HG03064 (cell line): Measurements from ENCODE around the gene CDC42BPB.

Source experiments
- ATAC-seq: cut with Tn5 transposase; IDR thresholded peaks from one replicate; pipeline ENCODE4 v1.9.1; 2021; ENCODE audit warnings: low read depth; ENCODE audit not compliant: unreplicated experiment

CDC42BPB gene

DNA sequence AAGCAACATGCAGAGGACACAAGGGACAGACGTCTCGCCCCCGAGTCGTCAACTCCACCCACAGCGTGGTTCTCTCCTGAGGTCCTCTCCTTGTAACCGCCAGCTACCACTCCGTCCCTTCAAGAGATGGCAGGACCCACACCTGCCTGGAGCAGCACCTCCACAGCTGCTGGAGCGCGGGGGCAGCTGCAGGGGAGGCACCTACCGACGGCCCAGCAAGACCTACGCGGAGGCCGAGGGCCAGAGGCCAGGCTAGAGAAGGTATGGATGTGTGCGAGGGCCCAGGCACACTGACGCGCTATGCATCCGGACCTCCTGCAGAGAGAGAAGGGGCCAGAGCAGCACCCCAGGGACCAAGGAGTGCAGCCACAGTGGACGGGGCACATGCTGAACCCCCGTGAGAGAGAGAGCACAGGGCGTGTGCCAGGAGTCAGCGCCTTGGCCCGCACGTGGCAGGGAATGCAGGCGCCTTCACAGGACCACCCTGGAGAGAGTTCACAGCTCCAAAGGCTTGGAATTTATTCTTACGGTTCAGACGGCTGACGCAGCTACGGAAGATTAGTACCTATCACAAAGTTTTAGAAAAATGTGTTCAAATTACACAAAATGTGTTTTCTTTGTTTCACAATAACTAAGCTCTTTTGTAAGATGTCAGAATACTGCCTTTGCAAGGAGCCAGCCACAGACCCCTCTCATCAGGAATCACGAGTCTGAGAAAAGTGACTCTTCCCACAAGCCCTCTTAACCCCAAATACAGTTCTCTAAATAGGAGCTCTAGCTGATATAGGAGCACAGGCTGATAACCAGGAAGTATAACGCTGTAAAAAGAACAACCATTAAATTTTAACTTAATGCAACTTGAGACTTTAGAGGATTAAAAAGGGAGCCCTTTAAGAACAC is 36.8 kb downstream of the CDC42BPB start:
- ATAC-seq, result no peak

DNA sequence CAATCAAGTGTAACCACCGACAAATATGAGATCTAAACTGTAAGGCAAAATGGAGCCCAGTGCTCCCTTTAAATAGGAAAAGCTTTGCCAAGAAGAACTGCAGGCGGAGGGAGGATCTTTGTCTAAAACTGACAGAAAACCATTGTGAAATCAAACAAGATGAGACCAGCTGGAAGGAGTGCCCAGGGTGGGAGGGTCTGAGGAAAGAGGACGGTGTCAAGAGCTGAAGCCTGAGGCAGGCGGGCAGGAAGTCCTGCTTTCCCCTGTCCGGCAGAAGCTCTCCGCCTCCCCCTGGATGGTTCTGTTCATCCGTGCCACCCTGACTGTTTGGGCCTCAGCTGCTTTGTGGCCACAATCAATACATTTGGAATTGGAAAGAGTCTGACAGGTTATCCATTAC is 37.5 kb downstream of the CDC42BPB start:
- ATAC-seq, result no peak

DNA sequence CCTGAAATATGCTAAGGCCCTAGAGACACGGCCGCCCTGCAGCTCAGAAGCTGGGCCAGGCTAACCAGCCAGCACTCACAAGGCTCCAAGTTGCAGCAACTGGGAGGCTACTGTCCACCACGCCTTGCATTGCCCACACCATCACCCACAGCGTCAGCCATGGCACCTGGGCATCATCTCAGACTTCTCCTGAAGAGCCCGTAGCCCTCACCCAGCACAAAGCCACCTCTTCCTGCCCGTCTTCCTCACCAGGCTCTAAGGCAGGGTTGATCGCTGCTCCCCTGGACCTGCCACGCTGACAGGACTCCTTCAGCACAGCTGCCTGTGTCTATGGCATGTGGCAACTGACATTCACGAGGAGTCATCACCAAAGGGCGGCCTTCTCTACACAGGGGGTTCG is 38.1 kb downstream of the CDC42BPB start:
- ATAC-seq, result no peak

DNA sequence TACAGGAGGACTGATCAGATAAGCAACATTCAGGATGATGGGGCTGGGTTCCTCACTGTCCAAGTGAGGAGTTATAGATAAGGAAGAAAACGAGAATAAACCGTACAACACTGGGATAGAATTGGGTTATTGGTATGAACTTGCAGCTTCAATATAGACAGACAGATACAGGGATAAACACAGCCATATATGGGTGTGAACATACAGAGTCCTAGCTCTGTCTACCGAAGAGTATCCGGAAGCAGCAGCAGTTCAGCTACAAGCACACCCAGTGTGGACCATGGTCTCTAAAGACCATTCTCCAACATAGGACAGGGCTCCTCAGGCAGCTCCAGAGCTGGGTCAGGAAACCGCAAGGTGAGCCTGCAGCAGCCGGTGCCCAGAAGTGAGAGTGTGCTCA is 40.8 kb downstream of the CDC42BPB start:
- no peak for ATAC-seq

DNA sequence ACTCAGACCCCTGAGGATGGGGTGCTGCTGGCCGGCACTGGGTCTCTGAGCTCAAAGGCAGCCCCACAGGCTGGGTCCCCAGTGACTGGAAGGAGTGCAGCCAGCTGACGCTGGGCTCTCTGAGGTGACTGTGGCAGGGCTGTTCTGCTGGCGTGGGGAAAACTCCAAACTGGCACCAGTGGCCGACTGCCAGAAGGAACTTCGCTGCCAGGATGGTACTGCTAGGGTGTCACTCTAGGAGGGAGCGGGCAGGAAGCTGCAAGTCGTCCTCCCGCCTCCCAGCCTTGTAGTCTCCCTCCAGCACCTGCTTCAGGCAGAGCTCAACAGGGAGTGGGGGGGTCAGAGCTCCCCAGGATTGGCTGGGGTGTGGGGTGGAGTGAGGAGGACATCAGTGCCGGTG is 41.3 kb downstream of the CDC42BPB start:
- no peak for ATAC-seq

DNA sequence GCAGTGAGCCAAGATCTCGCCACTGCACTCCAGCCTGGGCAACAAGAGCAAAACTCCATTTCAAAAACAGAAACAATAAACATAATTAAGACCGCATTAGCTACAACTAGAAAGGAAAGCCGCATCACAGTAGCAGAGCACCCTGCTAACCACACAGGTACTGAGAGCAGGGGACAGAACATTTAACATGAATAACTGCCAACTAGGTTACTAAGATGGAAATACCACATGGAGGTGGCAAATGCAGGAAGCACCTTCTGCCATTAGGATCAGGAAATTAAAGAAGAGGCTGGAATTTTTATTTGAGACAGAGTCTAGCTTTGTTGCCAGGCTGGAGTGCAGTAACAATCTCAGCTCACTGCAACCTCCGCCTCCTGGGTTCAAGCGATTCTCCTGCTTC is 41.9 kb downstream of the CDC42BPB start:
- ATAC-seq, result no peak

DNA sequence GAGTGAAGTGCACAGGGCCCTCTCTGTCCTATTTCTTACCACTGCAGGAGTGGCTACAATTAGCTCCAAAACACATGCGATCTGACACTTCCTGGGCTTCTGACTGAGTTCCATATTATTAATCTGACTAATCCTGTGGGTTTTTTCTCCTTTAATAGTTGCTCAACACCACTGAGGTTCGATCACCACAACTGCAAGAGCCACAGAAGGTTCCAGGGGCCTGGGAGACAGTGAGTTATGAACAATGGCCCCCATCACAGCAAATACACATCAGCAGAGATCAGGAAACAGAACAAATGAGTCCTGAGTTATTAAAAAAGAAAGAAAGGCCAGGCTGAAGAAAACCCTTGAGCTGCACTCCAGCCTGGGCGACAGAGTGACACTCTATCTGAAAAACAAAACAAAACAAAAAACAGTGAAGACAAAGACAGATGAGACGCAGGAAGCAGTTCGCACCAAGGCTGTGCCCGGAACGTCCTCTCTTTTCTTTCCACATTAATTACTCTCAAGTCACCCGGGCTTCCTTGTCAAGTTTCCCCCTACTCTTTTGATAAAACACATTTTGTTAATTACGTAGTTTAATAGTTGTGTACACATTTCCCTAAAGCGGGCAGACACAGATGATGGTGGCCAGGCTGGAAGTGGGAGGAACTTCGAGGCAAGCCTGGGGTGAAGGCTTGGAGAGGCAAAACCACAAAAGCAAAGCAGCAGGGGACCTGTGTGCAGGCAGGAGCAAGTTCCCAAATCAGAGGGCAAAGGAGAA is 42.7 kb downstream of the CDC42BPB start:
- no peak for ATAC-seq

DNA sequence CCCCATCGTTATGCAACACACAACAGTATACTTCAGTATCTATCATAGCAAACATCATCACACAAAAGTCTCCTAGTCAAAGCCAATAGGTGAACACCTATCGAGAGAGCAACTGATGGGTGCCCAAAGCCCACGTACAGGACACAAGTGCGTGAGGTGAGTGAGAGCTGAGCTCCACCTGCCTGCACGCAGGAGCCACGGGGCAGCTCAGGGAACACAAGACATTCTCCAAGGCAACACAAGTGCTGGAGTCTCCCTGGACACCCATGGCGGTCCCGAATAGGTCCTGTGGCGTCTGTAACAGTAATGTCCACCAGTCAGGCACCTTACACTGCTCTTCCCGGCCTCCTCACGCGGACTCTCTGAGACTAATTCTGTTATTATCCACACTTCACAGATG is 44.3 kb downstream of the CDC42BPB start:
- ATAC-seq, result no peak

DNA sequence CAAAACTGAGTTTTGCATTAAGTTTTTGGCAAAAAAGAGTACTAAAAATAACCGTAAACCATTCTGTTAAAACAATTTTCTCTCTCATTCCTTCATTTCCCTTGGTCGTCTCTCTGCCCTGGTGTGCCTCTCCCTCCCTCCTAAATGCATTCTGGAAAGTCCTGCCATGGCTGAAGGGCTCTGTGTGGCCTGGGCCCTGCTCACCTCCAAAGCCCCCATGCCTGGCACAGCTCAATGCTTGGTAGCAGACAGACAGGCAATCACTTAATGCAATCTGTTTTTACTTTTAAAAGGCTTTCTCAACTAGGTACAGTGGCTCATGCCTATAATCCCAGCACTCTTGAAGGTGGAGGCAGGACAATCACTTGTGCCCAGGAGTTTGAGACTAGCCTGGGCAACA is 47.8 kb downstream of the CDC42BPB start:
- no peak for ATAC-seq

DNA sequence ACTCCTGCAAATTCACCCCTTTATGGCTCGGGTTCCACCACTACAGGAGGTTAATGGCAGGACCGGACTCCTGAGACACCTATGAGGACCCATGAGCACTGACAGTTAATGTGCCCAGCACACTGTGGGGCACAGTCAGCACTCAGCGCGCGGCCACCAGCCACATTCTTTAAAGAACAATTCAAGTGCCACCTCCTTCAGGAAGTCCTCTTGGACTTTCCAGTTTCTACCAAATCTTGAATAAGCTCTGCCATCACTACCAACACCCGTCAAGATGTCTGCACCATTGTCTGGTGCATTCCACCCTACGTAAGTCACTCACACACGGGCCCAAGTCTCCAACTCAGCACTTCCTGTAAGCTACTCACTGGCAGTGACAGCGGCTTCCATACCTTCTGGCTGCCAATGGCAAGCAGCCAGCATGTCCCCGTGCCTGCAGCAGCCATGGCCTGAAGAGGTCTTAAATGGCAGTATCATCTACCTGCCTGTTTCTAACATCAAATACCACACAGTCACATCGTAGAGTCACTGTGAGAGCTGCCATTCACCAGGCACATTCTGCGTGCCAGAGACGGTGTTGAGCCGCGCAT is 48.5 kb downstream of the CDC42BPB start:
- ATAC-seq, result no peak

DNA sequence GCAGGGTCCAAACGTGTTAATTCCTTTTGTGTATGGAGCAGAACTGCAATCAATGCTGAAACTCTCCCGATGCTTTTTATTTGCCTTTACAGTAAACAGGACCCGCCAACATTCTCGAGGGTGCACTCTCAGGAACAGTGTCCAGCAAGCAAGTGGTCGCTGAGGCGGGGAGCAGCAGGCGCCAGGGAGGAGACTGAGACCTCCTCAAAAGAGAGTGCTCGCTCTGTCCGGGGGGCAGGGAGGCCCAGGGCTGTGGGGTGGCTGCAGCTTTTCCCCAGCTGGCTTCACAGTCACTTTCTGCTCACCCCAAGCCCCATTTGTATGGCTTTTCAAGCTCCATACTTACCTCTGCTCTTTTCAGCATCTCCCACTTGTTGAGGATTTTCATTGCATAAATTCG is 49.2 kb downstream of the CDC42BPB start:
- ATAC-seq, result no peak

DNA sequence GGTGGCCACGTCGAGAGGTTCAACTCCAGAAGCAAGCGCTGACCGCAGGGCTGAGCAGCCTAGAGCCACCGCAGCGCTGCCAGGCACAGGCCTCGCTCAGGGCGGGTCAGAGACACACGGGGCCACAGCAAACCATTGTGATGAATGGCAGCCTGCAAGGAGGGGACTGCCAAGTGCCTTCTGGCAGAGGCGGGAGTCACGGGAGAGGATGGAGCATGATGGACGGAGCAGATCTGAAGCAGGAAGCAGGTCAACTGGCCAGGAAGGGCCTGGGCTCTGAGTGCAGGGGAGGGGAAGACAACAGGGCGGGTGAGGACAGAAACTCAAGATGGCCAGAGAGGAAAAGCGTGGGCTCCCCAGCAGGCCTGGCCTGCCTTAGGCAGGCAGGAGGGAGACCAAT is 49.8 kb downstream of the CDC42BPB start:
- ATAC-seq, result no peak

DNA sequence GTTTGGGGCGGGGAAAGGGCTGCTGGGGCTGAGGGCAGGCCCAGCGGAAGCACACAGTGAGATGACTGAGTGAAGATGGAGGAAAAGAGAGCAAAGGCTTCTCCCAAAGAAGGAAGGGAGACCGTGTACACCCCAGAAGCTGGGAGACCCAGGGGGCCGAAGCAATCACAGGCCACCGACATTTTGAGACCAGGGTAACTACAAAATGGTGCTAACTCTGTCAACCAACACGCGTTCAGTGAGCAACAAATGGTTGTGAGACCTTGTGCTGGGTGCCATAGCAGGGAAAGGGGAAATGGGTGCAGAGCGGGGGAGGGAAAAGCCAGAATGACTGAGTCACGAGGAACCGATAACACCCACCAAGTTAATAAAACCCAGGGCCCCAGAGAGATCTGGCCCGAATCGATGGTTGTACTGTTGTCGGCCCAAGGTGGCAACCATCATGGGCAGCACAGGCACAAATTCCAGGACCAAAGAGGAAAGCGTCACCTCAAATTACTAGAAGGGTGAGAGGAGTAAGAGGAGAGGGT is 50.3 kb downstream of the CDC42BPB start:
- ATAC-seq, result no peak

DNA sequence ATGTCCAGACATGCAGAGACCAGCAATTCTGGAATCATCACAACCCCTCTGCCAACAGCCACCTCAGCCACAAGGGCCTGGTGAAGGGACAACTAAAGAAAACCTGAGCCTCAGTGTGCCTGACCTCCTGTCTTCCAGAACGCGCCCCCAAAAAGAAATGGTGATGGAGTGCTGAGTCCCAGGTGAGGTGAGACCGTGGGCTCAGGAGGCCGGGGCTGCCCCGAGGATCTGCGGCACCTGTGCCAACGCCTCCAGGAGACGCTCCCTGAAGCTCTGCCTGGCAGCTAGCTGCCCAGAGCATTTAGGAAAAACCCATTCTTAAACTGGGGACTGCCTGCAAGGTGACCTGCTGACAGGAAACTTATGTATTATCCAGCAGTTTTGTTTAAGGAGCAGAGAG is 51.2 kb downstream of the CDC42BPB start:
- ATAC-seq, result no peak

DNA sequence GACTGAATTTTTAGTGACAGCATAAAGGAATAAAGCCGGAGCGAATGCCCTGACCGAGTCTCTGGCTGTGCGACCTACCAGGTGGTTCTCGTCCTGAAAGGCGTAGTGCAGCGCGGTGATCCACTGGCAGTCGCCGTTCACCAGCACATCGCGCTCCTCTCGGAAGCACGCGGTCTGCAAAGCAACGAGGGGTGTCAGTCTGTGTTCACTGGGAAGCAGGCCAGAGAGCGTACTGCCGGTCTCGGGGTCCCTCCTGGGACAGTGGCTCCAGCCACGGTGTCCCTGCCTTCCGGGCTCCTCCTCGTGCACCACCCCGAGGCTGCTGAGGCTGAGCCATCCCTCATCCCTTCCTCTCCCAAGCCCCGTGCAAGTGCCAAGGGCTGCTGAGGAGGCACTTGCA is 53.5 kb downstream of the CDC42BPB start:
- no peak for ATAC-seq

DNA sequence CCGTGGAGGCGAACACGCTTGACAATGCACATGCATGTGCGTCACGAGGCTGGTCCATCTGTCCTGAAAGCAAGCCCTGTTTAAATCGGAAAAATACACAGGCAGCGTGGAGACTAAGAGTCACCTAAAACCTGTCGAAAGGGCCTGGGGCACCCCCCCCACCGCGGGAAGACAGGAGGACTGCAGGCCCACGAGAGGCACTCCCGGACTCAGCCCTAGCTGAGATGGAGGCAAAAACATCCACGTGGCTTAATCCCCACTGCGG is 54.1 kb downstream of the CDC42BPB start:
- no peak for ATAC-seq

DNA sequence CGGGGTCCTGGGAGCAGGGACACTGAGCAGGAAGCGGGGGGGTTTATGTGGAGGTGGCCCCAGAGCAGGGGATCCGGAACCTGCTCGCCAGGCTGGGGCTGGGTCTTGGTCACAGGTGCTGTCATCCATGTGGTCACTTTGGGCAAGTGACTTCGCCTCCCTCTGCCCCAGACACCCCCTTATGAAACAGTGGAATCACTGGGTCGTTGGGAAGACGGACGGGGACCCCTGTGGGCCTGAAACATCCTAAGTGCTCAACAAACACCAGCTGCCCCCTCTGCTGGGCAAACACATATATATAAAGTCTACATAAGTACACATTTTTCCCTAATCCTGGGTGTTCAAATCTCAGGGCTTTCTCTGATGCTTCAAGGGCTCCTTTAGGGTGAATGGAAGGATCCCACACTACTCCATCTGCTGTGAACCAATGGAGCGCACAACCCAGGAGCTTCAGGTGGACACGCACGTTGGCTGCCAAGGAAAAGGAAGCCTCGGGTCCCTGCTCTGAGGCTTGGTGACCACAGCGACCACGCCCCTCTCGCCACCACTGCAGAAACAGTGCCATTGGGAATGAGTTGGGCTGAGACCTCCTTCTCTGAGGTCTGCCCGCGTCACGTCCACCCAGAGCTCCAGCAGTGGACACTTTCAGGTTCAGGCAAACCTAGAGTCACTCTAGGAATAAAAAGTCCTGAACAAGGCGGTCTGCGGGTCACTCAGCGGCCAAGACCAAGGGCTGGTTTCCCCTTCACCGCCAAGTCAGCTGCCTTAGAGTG is 54.6 kb downstream of the CDC42BPB start:
- no peak for ATAC-seq

DNA sequence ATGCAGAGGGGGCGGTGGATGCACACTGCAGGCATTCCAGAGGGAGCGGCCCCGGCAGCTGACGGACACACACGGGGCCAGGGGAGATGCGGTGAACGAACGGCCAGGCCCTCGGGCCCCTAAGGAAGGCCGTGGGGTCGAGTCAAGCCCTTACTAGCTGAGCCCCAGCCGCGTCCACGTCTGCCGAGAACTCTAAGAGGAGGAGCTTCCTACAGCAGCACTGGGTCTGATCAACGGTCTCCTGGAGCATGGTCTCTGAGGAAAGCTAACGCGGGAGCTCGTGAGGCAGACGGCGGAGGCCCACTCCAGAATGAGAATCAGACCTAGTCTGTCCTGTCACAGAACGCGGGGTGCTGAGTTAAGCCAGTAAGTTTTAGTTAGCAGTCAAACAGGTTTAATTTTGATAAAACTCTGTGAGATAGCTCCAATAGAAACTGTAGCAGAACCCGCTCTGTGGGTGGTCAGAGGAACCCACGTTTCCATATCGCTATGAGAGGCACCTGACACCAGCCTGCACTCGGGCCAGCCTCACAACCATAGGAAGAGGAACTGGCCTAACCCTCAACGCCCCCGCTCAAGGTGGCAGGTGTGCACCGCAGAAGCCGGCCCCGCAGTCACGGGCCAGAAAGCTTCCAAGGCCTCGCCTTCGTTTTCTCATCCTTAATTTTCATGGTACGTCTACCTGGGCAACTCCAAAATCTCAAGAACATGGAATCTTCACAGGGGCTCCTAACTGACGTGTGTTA is 55.5 kb downstream of the CDC42BPB start:
- ATAC-seq, result no peak

DNA sequence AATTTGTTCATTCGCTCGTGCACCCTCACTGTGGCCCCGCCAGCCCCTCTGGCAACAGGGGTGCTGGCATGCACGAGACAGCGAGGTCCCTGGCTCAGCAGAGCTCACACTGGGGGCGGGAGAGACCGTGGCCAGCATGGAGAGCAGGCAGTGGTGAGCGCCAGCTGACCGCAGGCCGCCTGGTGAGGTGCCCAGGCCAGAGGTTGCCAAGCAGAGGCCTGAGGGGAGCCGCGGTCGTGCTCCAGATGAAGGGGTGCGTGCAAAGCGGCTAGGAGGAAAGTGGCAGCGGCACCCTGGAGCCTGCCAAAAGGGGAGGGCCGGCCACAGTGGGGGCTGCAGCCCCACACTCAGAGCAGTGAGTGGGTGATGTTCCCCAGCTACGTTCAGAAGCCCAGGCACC is 56.1 kb downstream of the CDC42BPB start:
- no peak for ATAC-seq

DNA sequence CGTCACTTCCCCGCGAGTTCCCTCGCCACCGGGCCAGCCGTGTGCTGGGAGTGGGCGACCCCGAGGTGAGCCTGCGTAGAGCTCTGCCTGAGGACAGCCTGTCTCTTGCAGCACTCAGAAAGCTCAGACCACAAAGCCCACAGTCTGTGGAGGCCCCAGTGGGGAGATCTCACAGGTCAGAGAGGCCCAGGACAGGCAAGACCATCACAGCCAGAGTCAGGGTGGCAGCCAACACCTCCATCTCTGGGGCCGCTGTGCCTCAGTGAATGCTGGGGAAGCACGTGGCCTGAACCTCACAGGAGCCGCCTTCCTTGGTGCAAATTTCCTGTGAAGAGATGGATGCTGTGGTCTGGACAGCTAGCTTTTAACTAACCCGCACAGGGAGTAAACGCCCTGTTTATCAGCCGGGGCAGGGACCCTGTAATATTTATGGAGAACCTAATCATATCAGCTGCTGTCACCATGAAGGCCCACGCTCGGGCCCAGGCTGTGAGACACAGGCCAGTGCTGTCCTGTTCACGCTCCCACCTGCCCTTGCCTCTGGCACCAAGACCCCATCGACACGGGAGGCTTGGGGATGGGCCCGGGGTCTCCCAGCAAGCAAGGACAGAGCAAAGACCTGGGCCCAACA is 56.9 kb downstream of the CDC42BPB start:
- ATAC-seq, result no peak
